GM12878 (cell line): ENCODE measurements around the gene KCTD2. TPM values are rescaled to one million over a fixed set of nuclear protein-coding genes. Genes with fewer than 3 reads are reported as not detected.

ENCODE experiments used
- ATF7 ChIP-seq: fragments of 450-650 bp; IDR thresholded peaks from 2 replicates; pipeline ENCODE4 v1.6.1; 2016; ENCODE audit warnings: low read depth, mild to moderate bottlenecking
- CHD2 ChIP-seq: IDR thresholded peaks from 2 replicates; pipeline ENCODE4 v1.6.1; 2011; ENCODE audit warnings: low read depth, low read length, improper control_type of control experiment, borderline replicate concordance
- DPF2 ChIP-seq: fragments of 450-650 bp; IDR thresholded peaks from 2 replicates; pipeline ENCODE4 v1.6.1; 2017; ENCODE audit warnings: mild to moderate bottlenecking
- ETV6 ChIP-seq, 2 experiments: fragments of 450-650 bp in 1 of 2; IDR thresholded peaks in 1 of 2; conservative IDR thresholded peaks in 1 of 2; 2 replicates each; pipeline ENCODE4 v1.6.1; 2014; ENCODE audit warnings: antibody characterized with exemption in 1 of 2, borderline replicate concordance in 1 of 2, low read depth in 1 of 2, mild to moderate bottlenecking in 1 of 2, moderate library complexity in 1 of 2
- LARP7 ChIP-seq: fragments of 450-650 bp; IDR thresholded peaks from 2 replicates; pipeline ENCODE4 v1.6.1; 2017; ENCODE audit warnings: mild to moderate bottlenecking
- MTA2 ChIP-seq: fragments of 450-650 bp; IDR thresholded peaks from 2 replicates; pipeline ENCODE4 v1.6.1; 2016; ENCODE audit warnings: low read depth, mild to moderate bottlenecking, moderate library complexity
- MYB ChIP-seq: fragments of 150-350 bp; IDR thresholded peaks from 2 replicates; pipeline ENCODE4 v1.6.1; 2014; ENCODE audit warnings: mild to moderate bottlenecking, low read depth, low read length, borderline replicate concordance
- NR2F1 ChIP-seq: fragments of 450-650 bp; conservative IDR thresholded peaks from 2 replicates; pipeline ENCODE4 v1.6.1; 2017; ENCODE audit warnings: mild to moderate bottlenecking
- PAX5 ChIP-seq: IDR thresholded peaks from 2 replicates; pipeline ENCODE4 v1.6.1; 2011; ENCODE audit warnings: low read depth, low read length, borderline replicate concordance
- RAD51 ChIP-seq: fragments of 450-650 bp; IDR thresholded peaks from 2 replicates; pipeline ENCODE4 v1.6.1; 2016; ENCODE audit warnings: moderate library complexity, mild to moderate bottlenecking, inconsistent platforms
- RBBP5 ChIP-seq: fragments of 200-600 bp; sonication (generic); conservative IDR thresholded peaks from 2 replicates; pipeline ENCODE4 v1.6.1; 2016
- SMC3 ChIP-seq: IDR thresholded peaks from 2 replicates; pipeline ENCODE4 v1.6.1; 2011; ENCODE audit warnings: low read length, improper control_type of control experiment, borderline replicate concordance
- SREBF2 ChIP-seq: IDR thresholded peaks from 2 replicates; pipeline ENCODE4 v1.6.1; 2012; ENCODE audit warnings: mild to moderate bottlenecking, low read length
- TCF3 ChIP-seq: IDR thresholded peaks from 2 replicates; pipeline ENCODE4 v1.6.1; 2012; ENCODE audit warnings: low read depth, mild to moderate bottlenecking, low read length, borderline replicate concordance; ENCODE audit not compliant: insufficient read depth
- polyA plus RNA-seq, 11 experiments: library from polyadenylated mRNA; depleted of rRNA in 4 of 11; unstranded in 6 of 11; stranded (reverse) in 5 of 11; fragments of >200 nt; fragmentation: Nextera tagmentation in 4 of 11; fragmentation: Illumina TruSeq in 1 of 11; extraction: Ambion mirVana in 4 of 11; extraction: Trizol in 1 of 11; gene quantifications; 1 replicate in 1 of 11; 2 replicates in 10 of 11; pipeline versions ENCODE4 v1.2.1 to v1.2.3, GENCODE V29; 2011 to 2016; ENCODE audit warnings: inconsistent platforms in 2 of 11, missing spikeins in 2 of 11, low read depth in 1 of 11
- total RNA-seq, 4 experiments: library from RNA; depleted of rRNA in 3 of 4; stranded (reverse); fragments of >200 nt in 3 of 4; fragmentation: Illumina TruSeq in 1 of 4; extraction: Trizol in 1 of 4; gene quantifications; 2 replicates each; pipeline versions ENCODE4 v1.2.1 to v1.2.3, GENCODE V29; 2013 to 2021
- TF ChIP-seq, protein P1 (sequence below): fragments of 450-650 bp; IDR thresholded peaks from 2 replicates; pipeline ENCODE4 v1.6.1; 2017; ENCODE audit warnings: mild to moderate bottlenecking, moderate library complexity
- TF ChIP-seq, protein P2 (sequence below): IDR thresholded peaks from 2 replicates; pipeline ENCODE4 v1.6.1; 2012; ENCODE audit warnings: low read depth, low read length, improper control_type of control experiment
- TF ChIP-seq, protein P3 (sequence below): fragments of 450-650 bp; IDR thresholded peaks from 2 replicates; pipeline ENCODE4 v1.6.1; 2014; ENCODE audit warnings: mild to moderate bottlenecking
- TF ChIP-seq, protein P4 (sequence below): fragments of 450-650 bp; IDR thresholded peaks from 2 replicates; pipeline ENCODE4 v1.6.1; 2017; ENCODE audit warnings: low read depth, mild to moderate bottlenecking, moderate library complexity
- TF ChIP-seq, protein P5 (sequence below): fragments of 450-650 bp; IDR thresholded peaks from 2 replicates; pipeline ENCODE4 v1.6.1; 2017; ENCODE audit warnings: mild to moderate bottlenecking

Gene KCTD2
- total and polyA plus RNA-seq, 10 of the 15 experiments (the other 5 are each of a cell fraction or from before 2014, with no cell fraction given), result 1.5 to 27.5 (median 13.7) TPM

DNA sequence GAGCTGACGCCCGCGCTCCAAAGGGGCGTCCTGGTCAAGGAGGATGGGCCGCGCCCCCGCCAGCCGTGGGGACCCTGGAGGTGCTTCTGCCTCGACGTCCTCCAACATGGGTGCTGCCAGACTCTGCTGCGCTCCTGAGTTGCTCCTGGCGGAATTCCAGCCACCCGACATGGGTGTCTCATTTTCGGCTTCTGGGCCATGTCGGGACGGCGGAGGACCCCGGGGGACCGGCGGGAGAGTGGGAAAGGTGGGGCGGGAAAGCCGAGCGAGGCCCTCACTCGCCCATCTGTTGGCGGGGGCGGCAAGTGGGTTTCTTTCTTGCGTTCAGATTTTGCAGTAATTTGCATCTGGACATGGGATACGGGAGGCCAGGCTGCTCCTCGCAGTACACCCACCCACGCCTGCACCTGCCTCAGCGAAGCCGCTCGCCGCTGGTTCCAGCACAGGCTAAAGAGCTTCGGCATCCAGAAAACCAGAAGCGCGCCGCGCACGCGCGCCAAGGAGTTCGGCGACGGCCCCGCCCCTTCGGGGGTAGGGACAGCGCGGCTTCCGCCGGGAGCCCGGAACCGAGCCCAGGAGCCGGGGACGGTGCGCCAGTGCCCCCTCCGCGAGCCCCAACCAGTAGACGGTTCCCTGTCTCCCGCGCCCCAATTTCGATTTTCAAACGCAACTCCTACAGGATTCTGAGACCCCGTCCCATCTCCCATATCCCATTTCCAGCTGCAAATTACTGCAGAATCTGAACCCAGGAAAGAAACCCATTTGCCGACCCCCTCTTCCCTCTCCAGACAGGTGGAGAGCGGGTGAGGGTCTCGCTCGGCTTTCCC lies 62.6 kb downstream of the KCTD2 start, which contains the start of gene ARMC7 (continued):
- TF ChIP-seq MTA2 (0 out of 2 replicates have a peak, but pooled peaks have one; percentile 17), SREBF2 (no peak), ATF7 (no peak), MYB (no peak), TCF3 (0 out of 2 replicates have a peak, but pooled peaks have one; percentile 34), NR2F1 (peak; percentile 20; the same call in 1 of the 2 replicates), RAD51 (no peak), LARP7 (peak; percentile 67; the same call in 1 of the 2 replicates), DPF2 (peak; percentile 73; the same call in 1 of the 2 replicates), SMC3 (peak; percentile 9; the same call in 1 of the 2 replicates), RBBP5 (no peak), CHD2 (0 out of 2 replicates have a peak, but pooled peaks have one; percentile 25), PAX5 (no peak), ETV6 (conservative IDR thresholded peaks at IDR 0.05 in 1 of 2, IDR thresholded peaks at IDR 0.05 in 1 of 2; ENCODE audit: borderline replicate concordance in 1 of 2, low read depth in 1 of 2) (no peak)
- TF ChIP-seq, protein P1, sequence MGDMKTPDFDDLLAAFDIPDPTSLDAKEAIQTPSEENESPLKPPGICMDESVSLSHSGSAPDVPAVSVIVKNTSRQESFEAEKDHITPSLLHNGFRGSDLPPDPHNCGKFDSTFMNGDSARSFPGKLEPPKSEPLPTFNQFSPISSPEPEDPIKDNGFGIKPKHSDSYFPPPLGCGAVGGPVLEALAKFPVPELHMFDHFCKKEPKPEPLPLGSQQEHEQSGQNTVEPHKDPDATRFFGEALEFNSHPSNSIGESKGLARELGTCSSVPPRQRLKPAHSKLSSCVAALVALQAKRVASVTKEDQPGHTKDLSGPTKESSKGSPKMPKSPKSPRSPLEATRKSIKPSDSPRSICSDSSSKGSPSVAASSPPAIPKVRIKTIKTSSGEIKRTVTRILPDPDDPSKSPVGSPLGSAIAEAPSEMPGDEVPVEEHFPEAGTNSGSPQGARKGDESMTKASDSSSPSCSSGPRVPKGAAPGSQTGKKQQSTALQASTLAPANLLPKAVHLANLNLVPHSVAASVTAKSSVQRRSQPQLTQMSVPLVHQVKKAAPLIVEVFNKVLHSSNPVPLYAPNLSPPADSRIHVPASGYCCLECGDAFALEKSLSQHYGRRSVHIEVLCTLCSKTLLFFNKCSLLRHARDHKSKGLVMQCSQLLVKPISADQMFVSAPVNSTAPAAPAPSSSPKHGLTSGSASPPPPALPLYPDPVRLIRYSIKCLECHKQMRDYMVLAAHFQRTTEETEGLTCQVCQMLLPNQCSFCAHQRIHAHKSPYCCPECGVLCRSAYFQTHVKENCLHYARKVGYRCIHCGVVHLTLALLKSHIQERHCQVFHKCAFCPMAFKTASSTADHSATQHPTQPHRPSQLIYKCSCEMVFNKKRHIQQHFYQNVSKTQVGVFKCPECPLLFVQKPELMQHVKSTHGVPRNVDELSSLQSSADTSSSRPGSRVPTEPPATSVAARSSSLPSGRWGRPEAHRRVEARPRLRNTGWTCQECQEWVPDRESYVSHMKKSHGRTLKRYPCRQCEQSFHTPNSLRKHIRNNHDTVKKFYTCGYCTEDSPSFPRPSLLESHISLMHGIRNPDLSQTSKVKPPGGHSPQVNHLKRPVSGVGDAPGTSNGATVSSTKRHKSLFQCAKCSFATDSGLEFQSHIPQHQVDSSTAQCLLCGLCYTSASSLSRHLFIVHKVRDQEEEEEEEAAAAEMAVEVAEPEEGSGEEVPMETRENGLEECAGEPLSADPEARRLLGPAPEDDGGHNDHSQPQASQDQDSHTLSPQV, result no peak
- TF ChIP-seq, protein P2, sequence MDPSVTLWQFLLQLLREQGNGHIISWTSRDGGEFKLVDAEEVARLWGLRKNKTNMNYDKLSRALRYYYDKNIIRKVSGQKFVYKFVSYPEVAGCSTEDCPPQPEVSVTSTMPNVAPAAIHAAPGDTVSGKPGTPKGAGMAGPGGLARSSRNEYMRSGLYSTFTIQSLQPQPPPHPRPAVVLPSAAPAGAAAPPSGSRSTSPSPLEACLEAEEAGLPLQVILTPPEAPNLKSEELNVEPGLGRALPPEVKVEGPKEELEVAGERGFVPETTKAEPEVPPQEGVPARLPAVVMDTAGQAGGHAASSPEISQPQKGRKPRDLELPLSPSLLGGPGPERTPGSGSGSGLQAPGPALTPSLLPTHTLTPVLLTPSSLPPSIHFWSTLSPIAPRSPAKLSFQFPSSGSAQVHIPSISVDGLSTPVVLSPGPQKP, result no peak
- TF ChIP-seq, protein P3, sequence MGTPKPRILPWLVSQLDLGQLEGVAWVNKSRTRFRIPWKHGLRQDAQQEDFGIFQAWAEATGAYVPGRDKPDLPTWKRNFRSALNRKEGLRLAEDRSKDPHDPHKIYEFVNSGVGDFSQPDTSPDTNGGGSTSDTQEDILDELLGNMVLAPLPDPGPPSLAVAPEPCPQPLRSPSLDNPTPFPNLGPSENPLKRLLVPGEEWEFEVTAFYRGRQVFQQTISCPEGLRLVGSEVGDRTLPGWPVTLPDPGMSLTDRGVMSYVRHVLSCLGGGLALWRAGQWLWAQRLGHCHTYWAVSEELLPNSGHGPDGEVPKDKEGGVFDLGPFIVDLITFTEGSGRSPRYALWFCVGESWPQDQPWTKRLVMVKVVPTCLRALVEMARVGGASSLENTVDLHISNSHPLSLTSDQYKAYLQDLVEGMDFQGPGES, result no peak
- TF ChIP-seq, protein P4, sequence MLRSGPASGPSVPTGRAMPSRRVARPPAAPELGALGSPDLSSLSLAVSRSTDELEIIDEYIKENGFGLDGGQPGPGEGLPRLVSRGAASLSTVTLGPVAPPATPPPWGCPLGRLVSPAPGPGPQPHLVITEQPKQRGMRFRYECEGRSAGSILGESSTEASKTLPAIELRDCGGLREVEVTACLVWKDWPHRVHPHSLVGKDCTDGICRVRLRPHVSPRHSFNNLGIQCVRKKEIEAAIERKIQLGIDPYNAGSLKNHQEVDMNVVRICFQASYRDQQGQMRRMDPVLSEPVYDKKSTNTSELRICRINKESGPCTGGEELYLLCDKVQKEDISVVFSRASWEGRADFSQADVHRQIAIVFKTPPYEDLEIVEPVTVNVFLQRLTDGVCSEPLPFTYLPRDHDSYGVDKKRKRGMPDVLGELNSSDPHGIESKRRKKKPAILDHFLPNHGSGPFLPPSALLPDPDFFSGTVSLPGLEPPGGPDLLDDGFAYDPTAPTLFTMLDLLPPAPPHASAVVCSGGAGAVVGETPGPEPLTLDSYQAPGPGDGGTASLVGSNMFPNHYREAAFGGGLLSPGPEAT, result 0 out of 2 replicates have a peak, but pooled peaks have one; percentile 44
- TF ChIP-seq, protein P5, sequence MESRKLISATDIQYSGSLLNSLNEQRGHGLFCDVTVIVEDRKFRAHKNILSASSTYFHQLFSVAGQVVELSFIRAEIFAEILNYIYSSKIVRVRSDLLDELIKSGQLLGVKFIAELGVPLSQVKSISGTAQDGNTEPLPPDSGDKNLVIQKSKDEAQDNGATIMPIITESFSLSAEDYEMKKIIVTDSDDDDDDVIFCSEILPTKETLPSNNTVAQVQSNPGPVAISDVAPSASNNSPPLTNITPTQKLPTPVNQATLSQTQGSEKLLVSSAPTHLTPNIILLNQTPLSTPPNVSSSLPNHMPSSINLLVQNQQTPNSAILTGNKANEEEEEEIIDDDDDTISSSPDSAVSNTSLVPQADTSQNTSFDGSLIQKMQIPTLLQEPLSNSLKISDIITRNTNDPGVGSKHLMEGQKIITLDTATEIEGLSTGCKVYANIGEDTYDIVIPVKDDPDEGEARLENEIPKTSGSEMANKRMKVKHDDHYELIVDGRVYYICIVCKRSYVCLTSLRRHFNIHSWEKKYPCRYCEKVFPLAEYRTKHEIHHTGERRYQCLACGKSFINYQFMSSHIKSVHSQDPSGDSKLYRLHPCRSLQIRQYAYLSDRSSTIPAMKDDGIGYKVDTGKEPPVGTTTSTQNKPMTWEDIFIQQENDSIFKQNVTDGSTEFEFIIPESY, result no peak
